Measurements from ENCODE around the gene CCL21.

- TF ChIP-seq CTCF (conservative IDR thresholded peaks at IDR 0.05; ENCODE audit: low read depth, low read length), result no peak
- no peak for TF ChIP-seq MAZ (IDR thresholded peaks at IDR 0.05; ENCODE audit: borderline replicate concordance, low read depth, low read length)
- no peak for TF ChIP-seq POLR2A (IDR thresholded peaks at IDR 0.05; ENCODE audit: low read depth, low read length)
- no peak for TF ChIP-seq CEBPB (IDR thresholded peaks at IDR 0.05; ENCODE audit: low read depth, low read length)
- no peak for TF ChIP-seq SMC3 (IDR thresholded peaks at IDR 0.05; ENCODE audit: low read depth, low read length)
These were observed 22.5 kb downstream of the CCL21 start for GRCh38 chr9:34687276-34688030.

Data from IMR-90 (cell line).